GM12874 (cell line): ENCODE results near the gene CTDP1.

Experiments used
- CTCF ChIP-seq: IDR thresholded peaks from 2 replicates; pipeline ENCODE4 v1.5.1; 2011; ENCODE audit warnings: low read depth, mild to moderate bottlenecking, control low read depth, low read length, moderate library complexity; ENCODE audit not compliant: insufficient read depth

CTDP1 gene

GRCh38 chr18:79792988-79793355 lies 113.4 kb downstream of the CTDP1 start:
- no peak for TF ChIP-seq CTCF

GRCh38 chr18:79794846-79795245 lies 115.2 kb downstream of the CTDP1 start:
- TF ChIP-seq CTCF = no peak

GRCh38 chr18:79795446-79795845 lies 115.8 kb downstream of the CTDP1 start:
- TF ChIP-seq CTCF = no peak

- TF ChIP-seq CTCF = no peak
Measured at GRCh38 chr18:79796016-79796415, 116.4 kb downstream of the CTDP1 start.

GRCh38 chr18:79796531-79797405 lies 117.2 kb downstream of the CTDP1 start:
- no peak for TF ChIP-seq CTCF

GRCh38 chr18:79797518-79798345 lies 118.1 kb downstream of the CTDP1 start, which contains the start of gene KCNG2:
Gene KCNG2, plus strand, starts transcription at chr18:79797938. Its CDS starts 65,730 bp downstream, at chr18:79863668.
- peak; percentile 27; the same call in 1 of the 2 replicates for TF ChIP-seq CTCF

GRCh38 chr18:79798346-79798998 lies 118.9 kb downstream of the CTDP1 start:
- no peak for TF ChIP-seq CTCF
